GM13976 (cell line): ENCODE measurements around the gene DCST2.

Experiments used
- DNase-seq: peaks from one replicate; pipeline ENCODE4 v3.0.0; 2012; ENCODE audit warnings: low spot score
- CTCF ChIP-seq: IDR thresholded peaks from 2 replicates; pipeline ENCODE4 v1.5.1; 2012; ENCODE audit warnings: borderline replicate concordance, mild to moderate bottlenecking; ENCODE audit not compliant: insufficient read depth; ENCODE audit errors: extremely low read depth, missing control alignments, control extremely low read depth
- in situ Hi-C: fragments of 300-500 bp; cut with MboI; formaldehyde crosslinking; loops from one replicate; pipeline ENCODE4 v1.12.0; 2022; ENCODE audit warnings: low sequenced_read_pairs, mixed read lengths, inconsistent platforms; ENCODE audit not compliant: unreplicated experiment

The DCST2 gene

GRCh38 chr1:155043301-155043702 lies 9.7 kb upstream of the DCST2 start:
- in situ Hi-C loops: no loop called here
- no peak for TF ChIP-seq CTCF
- DNase-seq: no peak

- DNase-seq: no peak
- in situ Hi-C loops: no loop called here
- TF ChIP-seq CTCF: no peak
These were observed 9.2 kb upstream of the DCST2 start for GRCh38 chr1:155042789-155043188.

- in situ Hi-C loops: no loop called here
- no peak for TF ChIP-seq CTCF
- DNase-seq: no peak
These were observed 6.9 kb upstream of the DCST2 start for GRCh38 chr1:155040358-155041093.

GRCh38 chr1:155039308-155039669 lies 5.7 kb upstream of the DCST2 start:
- in situ Hi-C loops: no loop called here
- DNase-seq: no peak
- no peak for TF ChIP-seq CTCF

DNA sequence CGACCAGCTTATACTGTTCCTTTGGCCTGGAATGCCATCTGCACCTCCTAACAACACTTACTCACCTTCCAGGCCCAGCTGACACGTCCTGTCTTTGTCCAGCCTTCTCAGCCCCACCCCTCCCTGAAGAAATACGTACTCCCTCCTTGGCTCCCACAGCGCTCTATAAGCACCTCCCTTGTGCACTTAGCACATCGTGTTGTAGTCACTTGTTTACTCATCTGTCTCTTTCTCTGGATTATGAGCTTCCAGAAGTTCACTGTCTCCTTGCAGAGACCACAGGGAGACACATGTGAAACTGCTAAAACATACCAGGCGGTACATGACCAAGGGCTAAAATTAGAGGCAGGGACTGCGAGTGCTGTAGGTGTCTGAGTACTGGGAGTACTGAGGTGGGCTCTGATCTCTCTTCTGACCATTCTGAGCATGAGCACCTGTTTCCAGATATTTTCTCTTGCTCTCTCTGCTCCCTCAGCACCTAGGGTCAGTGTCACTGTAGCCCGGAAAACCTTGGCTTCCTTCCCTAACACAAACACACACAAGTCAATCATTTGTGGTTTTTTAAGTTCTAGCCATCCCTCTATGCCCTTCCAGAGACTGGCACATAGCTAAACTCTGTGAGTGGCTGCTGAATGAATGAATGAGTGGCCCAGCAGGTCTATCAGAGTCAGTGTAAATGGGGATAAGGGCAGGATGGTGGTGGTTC lies 5.2 kb upstream of the DCST2 start:
- DNase-seq: no peak
- in situ Hi-C loops: no loop called here
- no peak for TF ChIP-seq CTCF

- TF ChIP-seq CTCF: no peak
- DNase-seq: no peak
- in situ Hi-C loops: no loop called here
These were observed 4.4 kb upstream of the DCST2 start for GRCh38 chr1:155037851-155038441.
